Esophagus muscularis mucosa (tissue), 4 donors: ENCODE measurements around the gene LRP3.

Experiments used
- EP300 ChIP-seq: sonication (generic); formaldehyde crosslinking; IDR thresholded peaks from one replicate; pipeline ENCODE4 v1.6.1; 2017; ENCODE audit warnings: antibody characterized with exemption
- POLR2A ChIP-seq: fragments of 450-650 bp; IDR thresholded peaks from one replicate; pipeline ENCODE4 v1.6.1; 2017; ENCODE audit warnings: antibody characterized with exemption, moderate library complexity, mild to moderate bottlenecking, low read depth
- POLR2AphosphoS5 ChIP-seq, 2 donors: sonication (generic); formaldehyde crosslinking; IDR thresholded peaks; one replicate each; pipeline ENCODE4 v1.6.1; 2017; ENCODE audit warnings: antibody characterized with exemption in 2 of 2
- TF ChIP-seq, protein P1 (sequence below), 3 experiments: fragments of 200-600 bp in 2 of 3; fragments of 450-650 bp in 1 of 3; sonication (generic) in 2 of 3; IDR thresholded peaks; one replicate each; pipeline ENCODE4 v1.5.1; 2017 to 2019; ENCODE audit warnings: antibody characterized with exemption in 3 of 3, mild to moderate bottlenecking in 2 of 3, moderate library complexity in 1 of 3

DNA sequence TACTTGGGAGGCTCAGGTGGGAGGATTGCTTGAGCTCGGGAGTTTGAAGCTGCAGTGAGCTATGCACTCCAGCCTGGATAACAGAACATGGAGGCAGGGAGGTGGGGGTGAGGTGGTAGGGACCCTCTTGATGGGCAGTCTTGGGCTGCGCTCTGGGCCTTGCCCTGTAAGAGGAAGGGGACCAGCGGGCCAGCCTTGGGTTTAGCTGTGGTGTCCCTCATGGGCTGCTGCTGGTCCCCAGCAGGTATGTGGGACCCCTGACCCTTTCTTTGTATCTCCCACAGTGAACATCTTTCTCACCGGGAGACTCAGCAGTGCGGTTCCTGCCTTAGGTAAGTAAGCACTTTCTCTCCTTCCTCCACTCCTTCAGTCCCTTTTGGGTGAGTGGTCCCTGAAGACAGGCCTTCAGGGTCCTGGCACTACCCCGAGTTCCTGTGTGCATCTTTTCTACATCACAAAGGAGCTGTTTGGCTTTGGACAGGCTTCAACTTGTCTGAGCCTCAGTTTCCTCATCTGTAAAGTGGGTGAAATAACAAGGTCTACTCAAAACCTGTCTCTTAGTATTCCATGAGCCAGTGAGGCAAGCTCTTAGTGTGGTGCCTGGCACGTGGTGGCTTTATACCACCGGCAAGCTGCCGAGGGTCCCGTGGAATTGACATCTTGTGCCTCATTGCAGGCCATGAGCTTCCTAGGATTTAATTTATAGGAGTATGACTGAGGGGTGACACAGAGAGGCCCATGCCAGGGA lies 2.5 kb downstream of the LRP3 start:
- TF ChIP-seq, protein P1, sequence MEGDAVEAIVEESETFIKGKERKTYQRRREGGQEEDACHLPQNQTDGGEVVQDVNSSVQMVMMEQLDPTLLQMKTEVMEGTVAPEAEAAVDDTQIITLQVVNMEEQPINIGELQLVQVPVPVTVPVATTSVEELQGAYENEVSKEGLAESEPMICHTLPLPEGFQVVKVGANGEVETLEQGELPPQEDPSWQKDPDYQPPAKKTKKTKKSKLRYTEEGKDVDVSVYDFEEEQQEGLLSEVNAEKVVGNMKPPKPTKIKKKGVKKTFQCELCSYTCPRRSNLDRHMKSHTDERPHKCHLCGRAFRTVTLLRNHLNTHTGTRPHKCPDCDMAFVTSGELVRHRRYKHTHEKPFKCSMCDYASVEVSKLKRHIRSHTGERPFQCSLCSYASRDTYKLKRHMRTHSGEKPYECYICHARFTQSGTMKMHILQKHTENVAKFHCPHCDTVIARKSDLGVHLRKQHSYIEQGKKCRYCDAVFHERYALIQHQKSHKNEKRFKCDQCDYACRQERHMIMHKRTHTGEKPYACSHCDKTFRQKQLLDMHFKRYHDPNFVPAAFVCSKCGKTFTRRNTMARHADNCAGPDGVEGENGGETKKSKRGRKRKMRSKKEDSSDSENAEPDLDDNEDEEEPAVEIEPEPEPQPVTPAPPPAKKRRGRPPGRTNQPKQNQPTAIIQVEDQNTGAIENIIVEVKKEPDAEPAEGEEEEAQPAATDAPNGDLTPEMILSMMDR (IDR thresholded peaks at IDR 0.05), result no peak
- TF ChIP-seq POLR2AphosphoS5 (IDR thresholded peaks at IDR 0.05), result no peak
- TF ChIP-seq EP300, result no peak
- no peak for TF ChIP-seq POLR2A
